HFFc6 (cell line): ENCODE data around the gene MAPK9. TPM values are rescaled to one million over a fixed set of nuclear protein-coding genes. Genes with fewer than 3 reads are reported as not detected.

ENCODE experiments used
- DNase-seq: peaks from one replicate; pipeline ENCODE4 v3.0.0-alpha.2; 2018
- H3K27ac Mint-ChIP-seq: 2 replicates; pipeline ENCODE4 v1.8.0; 2020; ENCODE audit warnings: mild to moderate bottlenecking, mixed read lengths
- H3K27me3 Mint-ChIP-seq: 2 replicates; pipeline ENCODE4 v1.8.0; 2021; ENCODE audit warnings: mild to moderate bottlenecking, moderate library complexity, mixed read lengths; ENCODE audit not compliant: insufficient read depth
- H3K36me3 Mint-ChIP-seq: 2 replicates; pipeline ENCODE4 v1.8.0; 2021; ENCODE audit warnings: low read depth, mixed read lengths
- H3K4me1 Mint-ChIP-seq: 2 replicates; pipeline ENCODE4 v1.8.0; 2020; ENCODE audit warnings: low read depth, mixed read lengths
- H3K4me3 Mint-ChIP-seq: 2 replicates; pipeline ENCODE4 v1.8.0; 2020; ENCODE audit warnings: mild to moderate bottlenecking, moderate library complexity, mixed read lengths
- H3K9me3 Mint-ChIP-seq: 2 replicates; pipeline ENCODE4 v1.8.0; 2020; ENCODE audit warnings: mild to moderate bottlenecking, mixed read lengths
- CTCF ChIP-seq: fragments of 200-600 bp; sonication (generic); IDR thresholded peaks from 2 replicates; pipeline ENCODE4 v1.5.0; 2021; ENCODE audit warnings: antibody characterized with exemption, mild to moderate bottlenecking
- total RNA-seq, 6 experiments: library from RNA; stranded (reverse); fragmentation: NEBNext Ultra II Directional; extraction: Animal tissue kit (Norgen Biotek cat#: 25700); gene quantifications; 2 replicates in 1 of 6; 3 replicates in 5 of 6; pipeline ENCODE4 v1.2.3, GENCODE V29; 2021

MAPK9 gene
- total RNA-seq, 6 experiments from 2014 or later = 30.3 to 35.8 (median 33.6) TPM

GRCh38 chr5:180323941-180324600 lies 32.2 kb upstream of the MAPK9 start:
- TF ChIP-seq CTCF = no peak
- peaks cover 6% of the 10 kb centered on the region; the same call in 1 of the 2 replicates for H3K36me3 Mint-ChIP-seq
- DNase-seq = peak; percentile 50
- peaks cover 2% of the 10 kb centered on the region for H3K27me3 Mint-ChIP-seq
- H3K27ac Mint-ChIP-seq = no peak overlapping the region
- H3K9me3 Mint-ChIP-seq = no peaks in the 10 kb centered on the region
- H3K4me3 Mint-ChIP-seq = no peak overlapping the region
- H3K4me1 Mint-ChIP-seq = peaks cover 6% of the 10 kb centered on the region; the same call in 1 of the 2 replicates

GRCh38 chr5:180323160-180323559 lies 31.3 kb upstream of the MAPK9 start:
- Mint-ChIP-seq H3K4me3 (no peak overlapping the region), H3K36me3 (peaks cover 9% of the 10 kb centered on the region; the same call in 1 of the 2 replicates), H3K27ac (no peak overlapping the region), H3K4me1 (peaks cover 6% of the 10 kb centered on the region; the same call in 1 of the 2 replicates), H3K27me3 (peaks cover 2% of the 10 kb centered on the region), H3K9me3 (no peaks in the 10 kb centered on the region)
- DNase-seq = no peak
- no peak for TF ChIP-seq CTCF

GRCh38 chr5:180318456-180319089 lies 26.7 kb upstream of the MAPK9 start:
- no peak overlapping the region for H3K4me3 Mint-ChIP-seq
- H3K27ac Mint-ChIP-seq = no peak overlapping the region
- H3K36me3 Mint-ChIP-seq = peaks cover 9% of the 10 kb centered on the region; the same call in 1 of the 2 replicates
- peaks cover 3% of the 10 kb centered on the region for H3K27me3 Mint-ChIP-seq
- no peak for DNase-seq
- H3K9me3 Mint-ChIP-seq = no peaks in the 10 kb centered on the region
- 0 out of 2 replicates have a peak, but pooled peaks cover under 1% of the 10 kb centered on the region for H3K4me1 Mint-ChIP-seq
- TF ChIP-seq CTCF = no peak

- peaks cover 3% of the 10 kb centered on the region for H3K27me3 Mint-ChIP-seq
- no peak overlapping the region for H3K4me3 Mint-ChIP-seq
These were observed 24.7 kb upstream of the MAPK9 start for GRCh38 chr5:180316586-180316985.

GRCh38 chr5:180315762-180316212 lies 23.9 kb upstream of the MAPK9 start:
- Mint-ChIP-seq H3K4me1 (no peaks in the 10 kb centered on the region), H3K4me3 (no peak overlapping the region), H3K36me3 (peaks cover 14% of the 10 kb centered on the region), H3K9me3 (peaks cover 5% of the 10 kb centered on the region; the same call in 1 of the 2 replicates), H3K27me3 (peaks cover 3% of the 10 kb centered on the region), H3K27ac (no peak overlapping the region)
- DNase-seq = no peak
- TF ChIP-seq CTCF = peak; percentile 91

More at GRCh38 chr5:180316586-180316985, 24.7 kb upstream of the MAPK9 start:
- Mint-ChIP-seq H3K4me1 (no peaks in the 10 kb centered on the region), H3K9me3 (peaks cover 3% of the 10 kb centered on the region; the same call in 1 of the 2 replicates), H3K36me3 (peaks cover 12% of the 10 kb centered on the region), H3K27ac (no peak overlapping the region)
- no peak for TF ChIP-seq CTCF
- no peak for DNase-seq
